SH-SY5Y (cell line): ENCODE results near the gene CTBP2.

Source experiments
- GATA2 ChIP-seq: IDR thresholded peaks from 2 replicates; pipeline ENCODE4 v1.6.1; 2011; ENCODE audit warnings: mild to moderate bottlenecking, low read depth, low read length
- GATA3 ChIP-seq: IDR thresholded peaks from 2 replicates; pipeline ENCODE4 v1.6.1; 2011; ENCODE audit warnings: low read depth, mild to moderate bottlenecking, low read length, moderate library complexity

CTBP2 gene

DNA sequence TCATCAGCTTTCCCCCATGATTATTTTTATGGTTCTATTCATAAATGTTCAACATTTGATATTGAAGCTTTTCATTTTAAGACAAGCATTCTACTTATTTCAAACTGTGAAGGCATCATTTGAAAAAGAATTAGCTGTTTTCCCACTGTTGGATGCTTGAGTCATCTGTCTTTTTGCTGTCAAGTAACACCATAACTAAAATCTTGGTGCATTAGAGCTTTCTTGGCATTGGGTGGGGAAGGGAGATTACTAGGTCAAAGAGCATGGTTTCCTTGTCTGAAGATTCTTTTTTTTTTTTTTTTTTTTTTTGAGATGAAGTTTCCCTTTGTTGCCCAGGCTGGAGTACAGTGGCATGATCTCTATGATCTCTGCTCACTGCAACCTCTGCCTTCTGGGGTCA lies 68.5 kb downstream of the CTBP2 start:
- TF ChIP-seq GATA3 (no peak), GATA2 (no peak)

GRCh38 chr10:125089469-125089868 lies 70.9 kb downstream of the CTBP2 start:
- no peak for TF ChIP-seq GATA2
- no peak for TF ChIP-seq GATA3

GRCh38 chr10:125087897-125088215 lies 72.5 kb downstream of the CTBP2 start:
- TF ChIP-seq GATA3: no peak
- TF ChIP-seq GATA2: no peak

DNA sequence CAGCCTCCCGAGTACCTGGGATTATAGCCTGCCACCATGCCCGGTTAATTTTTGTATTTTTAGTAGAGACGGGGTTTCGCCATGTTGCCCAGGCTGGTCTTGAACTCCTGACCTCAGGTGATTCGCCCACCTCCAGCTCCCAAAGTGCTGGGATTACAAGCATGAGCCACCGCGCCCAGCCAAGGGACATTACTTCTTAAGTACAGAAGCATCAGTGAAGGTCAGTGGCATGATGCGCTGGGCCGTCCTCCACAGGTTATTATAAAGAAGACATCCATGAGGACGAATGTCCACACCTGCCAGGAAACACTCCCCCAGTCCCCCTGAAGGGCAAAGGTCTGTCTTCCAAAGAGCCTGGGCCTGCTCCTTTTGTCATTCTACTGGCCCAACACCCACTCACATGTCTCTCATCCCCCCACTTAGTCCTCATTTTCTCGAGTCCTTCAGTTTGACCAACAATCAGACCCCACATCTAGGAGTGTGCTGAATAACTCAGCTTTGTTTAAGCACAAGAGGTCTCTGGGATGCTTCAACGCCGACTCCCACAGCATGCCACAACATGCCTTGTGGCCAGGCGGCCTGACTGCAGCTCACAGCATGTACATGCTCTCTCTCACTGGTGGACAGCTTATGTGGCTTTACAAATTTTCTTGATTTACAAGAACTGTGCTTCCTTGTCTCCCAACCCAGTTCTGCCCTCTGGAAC lies 73.0 kb downstream of the CTBP2 start:
- TF ChIP-seq GATA2 (no peak), GATA3 (no peak)

- TF ChIP-seq GATA3 (no peak), GATA2 (no peak)
Measured at GRCh38 chr10:125086691-125087090, 73.7 kb downstream of the CTBP2 start.

- TF ChIP-seq GATA3 (no peak), GATA2 (no peak)
Measured at GRCh38 chr10:125085258-125086054, 74.9 kb downstream of the CTBP2 start.

- no peak for TF ChIP-seq GATA3
- TF ChIP-seq GATA2: no peak
Measured at GRCh38 chr10:125084614-125085257, 75.6 kb downstream of the CTBP2 start.

DNA sequence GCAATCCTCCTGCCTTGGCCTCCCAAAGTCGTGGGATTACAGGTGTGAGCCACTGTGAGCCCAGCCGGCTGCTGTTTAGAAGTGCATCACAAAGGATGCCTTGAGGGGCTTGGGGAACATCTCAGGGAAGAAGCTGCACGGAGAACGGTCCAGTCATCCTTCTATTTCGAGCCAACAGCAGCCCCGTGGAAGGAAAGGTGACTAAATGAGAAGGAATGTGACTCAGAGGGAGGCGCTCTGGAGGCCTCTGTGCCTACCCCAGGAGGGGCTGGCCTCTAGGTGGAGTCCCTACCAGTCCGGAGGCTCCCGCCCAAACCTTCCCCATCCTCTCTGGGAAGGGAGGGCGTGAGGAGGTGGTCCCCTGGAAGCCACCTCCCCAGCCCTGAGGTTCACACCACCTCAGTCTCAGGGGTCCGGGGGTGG lies 76.2 kb downstream of the CTBP2 start:
- no peak for TF ChIP-seq GATA3
- no peak for TF ChIP-seq GATA2

DNA sequence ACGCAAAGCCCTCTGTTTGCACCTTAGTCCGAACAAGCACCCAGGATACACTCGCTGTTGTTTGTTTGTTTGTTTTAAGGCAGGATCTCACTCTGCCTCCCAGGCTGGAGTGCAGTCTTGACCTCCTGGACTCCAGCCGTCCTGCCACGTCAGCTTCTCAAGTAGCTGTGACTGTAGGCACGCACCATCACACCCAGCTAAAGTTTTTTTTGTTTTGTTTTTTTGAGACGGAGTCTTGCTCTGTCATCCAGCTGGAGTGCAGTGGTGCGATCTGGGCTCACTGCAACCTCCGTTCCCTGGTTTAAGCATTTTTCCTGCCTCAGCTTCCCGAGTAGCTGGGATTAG lies 76.8 kb downstream of the CTBP2 start:
- no peak for TF ChIP-seq GATA2
- TF ChIP-seq GATA3: no peak

- no peak for TF ChIP-seq GATA2
- no peak for TF ChIP-seq GATA3
Measured at GRCh38 chr10:125082881-125083575, 77.3 kb downstream of the CTBP2 start.

DNA sequence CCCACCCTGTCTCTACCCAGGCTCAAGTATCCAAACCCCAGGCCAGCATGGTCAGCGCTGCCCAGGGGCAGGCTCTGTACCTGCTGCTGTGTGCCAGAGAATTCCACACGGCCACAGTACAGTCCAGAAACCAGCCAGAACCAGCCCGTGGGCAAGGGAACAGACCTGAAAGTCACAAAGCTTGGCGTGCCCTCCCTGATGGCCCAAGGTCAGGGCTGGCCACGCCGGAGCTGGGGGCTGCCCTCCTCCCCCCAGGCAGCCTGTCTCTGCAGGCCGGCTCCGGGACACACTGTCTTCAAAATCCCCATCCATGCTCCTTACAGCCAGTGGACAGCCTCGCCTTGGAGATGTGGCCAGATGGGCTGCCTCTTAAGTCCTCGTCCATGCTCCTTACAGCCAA lies 78.4 kb downstream of the CTBP2 start:
- no peak for TF ChIP-seq GATA3
- no peak for TF ChIP-seq GATA2

DNA sequence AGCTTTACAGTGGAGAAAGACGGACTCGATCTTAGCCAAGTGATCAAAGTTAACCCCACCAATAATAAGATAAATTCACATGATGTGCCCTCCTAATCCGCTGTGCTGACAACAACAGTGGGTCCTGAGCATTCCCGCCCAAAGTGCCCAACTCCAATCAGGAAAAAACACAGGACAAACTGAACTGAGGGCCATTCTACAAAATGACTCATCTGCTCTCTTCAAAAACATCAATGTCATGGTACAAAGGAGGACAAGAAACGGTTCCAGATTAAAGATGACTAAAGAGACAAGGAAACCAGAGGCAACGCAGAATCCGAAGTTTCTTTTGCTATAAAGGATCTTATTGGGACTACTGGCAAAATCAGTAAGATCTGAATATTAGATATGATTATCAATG lies 79.4 kb downstream of the CTBP2 start:
- TF ChIP-seq GATA2 (no peak), GATA3 (no peak)

- TF ChIP-seq GATA2 (no peak), GATA3 (no peak)
Measured at GRCh38 chr10:125080296-125080695, 80.1 kb downstream of the CTBP2 start.

GRCh38 chr10:125079091-125079600 lies 81.2 kb downstream of the CTBP2 start:
- TF ChIP-seq GATA3: no peak
